ENCODE measurements around the gene DDR2. TPM values are rescaled to one million over a fixed set of nuclear protein-coding genes. Genes with fewer than 3 reads are reported as not detected.

DDR2 gene
- total RNA-seq, 2 donors from 2014 or later, result 41.6 to 69.9 TPM

DNA sequence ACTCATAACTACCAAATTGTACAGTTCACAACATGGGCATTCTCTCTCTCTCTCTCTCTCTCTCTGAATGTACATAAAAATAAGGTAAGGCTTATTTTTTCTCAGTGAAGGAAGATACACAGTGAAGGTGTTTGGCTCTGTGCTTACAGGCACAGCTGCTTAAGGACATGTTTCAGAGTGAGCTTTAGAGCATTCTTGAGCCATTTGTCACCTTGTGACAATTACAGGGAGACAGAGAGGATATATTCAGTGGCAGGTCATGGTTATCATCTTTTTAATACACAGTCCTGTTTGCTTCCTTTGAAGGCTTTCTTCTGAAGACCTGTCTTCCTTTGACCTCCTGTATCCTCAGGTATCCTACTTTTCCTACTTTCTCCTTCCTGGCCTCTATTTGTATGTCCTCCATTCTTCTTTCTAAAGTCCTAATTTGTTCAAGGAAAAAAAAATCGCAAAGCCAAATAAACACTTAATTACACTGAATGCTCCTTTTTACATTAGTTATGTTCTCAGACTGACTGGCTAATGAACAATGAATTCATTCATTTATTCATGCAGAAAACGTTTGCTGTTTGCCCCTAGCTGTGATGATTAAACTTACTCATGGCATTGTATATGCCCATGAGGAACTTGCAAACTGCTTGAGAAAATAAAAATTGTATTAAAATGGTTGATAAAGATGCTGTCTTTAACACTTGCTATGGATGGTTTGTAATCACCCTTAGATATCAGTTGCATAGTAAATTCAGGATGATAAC is 191.7 kb downstream of the DDR2 start:
- H3K4me3 ChIP-seq, result no peak overlapping the region
- H3K27me3 ChIP-seq, result no peaks in the 10 kb centered on the region
- H3K27ac ChIP-seq, result no peak overlapping the region

GRCh38 chr1:162829268-162829667 is 197.0 kb downstream of the DDR2 start:
- no peak for DNase-seq (ENCODE audit: low spot score)
- Histone ChIP-seq H3K4me3 (no peak overlapping the region), H3K36me3 (no peaks in the 10 kb centered on the region), H3K27ac (no peak overlapping the region), H3K27me3 (no peaks in the 10 kb centered on the region), H3K4me1 (no peaks in the 10 kb centered on the region), H3K9me3 (no peaks in the 10 kb centered on the region)
- TF ChIP-seq CTCF (IDR thresholded peaks at IDR 0.05), result no peak

More for the DNA sequence above, 191.7 kb downstream of the DDR2 start:
- DNase-seq (ENCODE audit: low spot score), result no peak
- no peaks in the 10 kb centered on the region for H3K36me3 ChIP-seq
- peaks cover 0 to 8% of the 10 kb centered on the region in 2 donors for H3K4me1 ChIP-seq
- TF ChIP-seq CTCF (IDR thresholded peaks at IDR 0.05), result no peak
- H3K9me3 ChIP-seq, result no peaks in the 10 kb centered on the region

GRCh38 chr1:162832470-162832869 is 200.2 kb downstream of the DDR2 start:
- no peak for DNase-seq (ENCODE audit: low spot score)
- H3K27ac ChIP-seq, result no peak overlapping the region
- TF ChIP-seq CTCF (IDR thresholded peaks at IDR 0.05), result no peak
- H3K9me3 ChIP-seq, result no peaks in the 10 kb centered on the region
- H3K4me3 ChIP-seq, result no peak overlapping the region
- H3K27me3 ChIP-seq, result no peaks in the 10 kb centered on the region
- H3K36me3 ChIP-seq, result no peaks in the 10 kb centered on the region
- H3K4me1 ChIP-seq, result no peaks in the 10 kb centered on the region

DNA sequence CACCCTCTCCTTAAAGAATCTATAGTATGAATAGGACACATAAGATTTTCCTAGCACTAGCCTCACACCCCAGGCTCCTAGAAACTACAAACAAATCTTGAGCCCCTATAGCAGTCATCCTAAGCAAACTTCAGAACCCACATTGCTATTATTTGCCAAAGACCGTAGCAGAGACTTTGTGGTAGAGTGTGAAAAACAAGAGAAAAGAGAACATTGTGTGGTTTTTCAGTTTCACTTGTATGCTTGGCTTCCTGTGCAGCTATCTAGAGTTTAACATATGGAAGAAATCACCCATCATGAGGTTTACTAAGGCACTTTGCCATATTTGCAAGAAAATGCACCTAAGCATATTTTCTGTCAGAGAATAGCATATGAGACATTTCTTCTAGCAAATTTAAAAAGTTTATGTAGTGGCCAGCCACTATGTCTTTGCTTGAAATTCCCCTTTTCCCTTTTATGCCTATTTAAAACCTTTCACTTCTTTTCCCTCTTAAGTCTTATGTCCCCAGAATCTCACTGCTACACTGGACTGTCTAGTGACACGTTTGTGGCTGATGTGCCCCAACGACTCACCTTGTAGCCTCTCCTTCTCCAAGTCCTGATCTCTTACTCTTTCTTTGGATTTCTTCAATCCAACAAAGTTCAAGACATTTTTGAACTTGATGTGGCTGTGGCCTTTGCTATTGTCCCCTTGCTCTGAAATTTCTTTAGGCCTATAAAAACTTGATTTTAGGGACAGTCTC is 203.1 kb downstream of the DDR2 start:
- no peak for DNase-seq (ENCODE audit: low spot score)
- H3K27me3 ChIP-seq, result no peaks in the 10 kb centered on the region
- H3K36me3 ChIP-seq, result no peaks in the 10 kb centered on the region
- no peak overlapping the region for H3K27ac ChIP-seq
- H3K9me3 ChIP-seq, result peaks cover 0 to 10% of the 10 kb centered on the region in 2 donors
- no peaks in the 10 kb centered on the region for H3K4me1 ChIP-seq
- H3K4me3 ChIP-seq, result no peak overlapping the region
- TF ChIP-seq CTCF (IDR thresholded peaks at IDR 0.05), result no peak

Other genes with a start within 250 kb of the DDR2 start
- under 1 TPM in 1 of 2 donors, not detected in 1; 0.16 TPM for gene SH2D1B, start 220.3 kb upstream of the DDR2 start, total RNA-seq
- 10 to 100 TPM; 24.3 to 28.6 TPM for gene UHMK1, start 134.6 kb upstream of the DDR2 start, total RNA-seq
- gene UAP1, start 70.7 kb upstream of the DDR2 start, total RNA-seq, result 10 to 100 TPM; 37.5 to 53.1 TPM
- 1 to 10 TPM; 5.6 to 6.9 TPM for gene HSD17B7, start 158.2 kb downstream of the DDR2 start, total RNA-seq
- under 1 TPM; 0.28 to 0.33 TPM for gene CCDC190, start 228.7 kb downstream of the DDR2 start, total RNA-seq